Suprapubic skin (tissue), 4 donors: ENCODE measurements around the gene DUS1L. TPM values are rescaled to one million over a fixed set of nuclear protein-coding genes. Genes with fewer than 3 reads are reported as not detected.

Experiments
- DNase-seq, 2 donors: peaks; one replicate each; pipeline ENCODE4 v3.0.0-alpha.2; 2019; ENCODE audit warnings: low spot score in 2 of 2
- H3K27ac ChIP-seq: fragments of 200-600 bp; sonication (generic); one replicate; pipeline ENCODE4 v1.5.1; 2019
- H3K27me3 ChIP-seq: fragments of 200-600 bp; sonication (generic); one replicate; pipeline ENCODE4 v1.5.1; 2019
- H3K36me3 ChIP-seq: fragments of 200-600 bp; sonication (generic); one replicate; pipeline ENCODE4 v1.5.1; 2019
- H3K4me1 ChIP-seq: fragments of 200-600 bp; sonication (generic); one replicate; pipeline ENCODE4 v1.5.1; 2019
- H3K4me3 ChIP-seq: fragments of 200-600 bp; sonication (generic); one replicate; pipeline ENCODE4 v1.5.1; 2019; ENCODE audit warnings: mild to moderate bottlenecking
- H3K9me3 ChIP-seq: fragments of 200-600 bp; sonication (generic); one replicate; pipeline ENCODE4 v1.5.1; 2019
- CTCF ChIP-seq, 2 donors: fragments of 200-600 bp in 1 of 2; fragments of 450-650 bp in 1 of 2; sonication (generic) in 1 of 2; IDR thresholded peaks; one replicate each; pipeline ENCODE4 v1.5.1; 2016 to 2019; ENCODE audit warnings: antibody characterized with exemption in 2 of 2, mild to moderate bottlenecking in 1 of 2, moderate library complexity in 1 of 2
- EP300 ChIP-seq: sonication (generic); formaldehyde crosslinking; IDR thresholded peaks from one replicate; pipeline ENCODE4 v1.6.1; 2017; ENCODE audit warnings: antibody characterized with exemption
- POLR2A ChIP-seq, 2 donors: fragments of 450-650 bp; IDR thresholded peaks; one replicate each; pipeline ENCODE4 v1.6.1; 2017; ENCODE audit warnings: antibody characterized with exemption in 2 of 2, mild to moderate bottlenecking in 2 of 2, moderate library complexity in 2 of 2
- POLR2AphosphoS5 ChIP-seq, 3 donors: sonication (generic); formaldehyde crosslinking; IDR thresholded peaks; one replicate each; pipeline ENCODE4 v1.6.1; 2017; ENCODE audit warnings: antibody characterized with exemption in 3 of 3
- WGBS: methylation state at CpG from one replicate; pipeline ENCODE4 v1.1.5; 2018; 5-methylcytosine and 5-hydroxymethylcytosine counted together
- total RNA-seq, 4 donors: library from RNA; depleted of rRNA; stranded (reverse); fragments of >200 nt; gene quantifications; one replicate each; pipeline ENCODE4 v1.1.0, GENCODE V29; 2016

DUS1L gene
- total RNA-seq, 4 donors from 2014 or later: 79.3 to 176 (median 108) TPM

GRCh38 chr17:82059272-82060000 is 6.2 kb downstream of the DUS1L start:
- no peak overlapping the region for H3K4me3 ChIP-seq
- no peak for TF ChIP-seq POLR2A (IDR thresholded peaks at IDR 0.05)
- no peak for TF ChIP-seq CTCF (IDR thresholded peaks at IDR 0.05)
- no peak for TF ChIP-seq POLR2AphosphoS5 (IDR thresholded peaks at IDR 0.05)
- TF ChIP-seq EP300: no peak
- no peak for DNase-seq
- H3K9me3 ChIP-seq: no peaks in the 10 kb centered on the region
- H3K27me3 ChIP-seq: no peaks in the 10 kb centered on the region
- no peak overlapping the region for H3K27ac ChIP-seq
- 72% methylated on average over 11 of the region's 19 CpGs for WGBS
- peaks cover 24% of the 10 kb centered on the region for H3K4me1 ChIP-seq
- peaks cover 95% of the 10 kb centered on the region for H3K36me3 ChIP-seq

- WGBS: 89% methylated on average over 3 of the region's 10 CpGs
- Histone ChIP-seq H3K27ac (no peak overlapping the region), H3K4me3 (no peak overlapping the region), H3K36me3 (peaks cover 96% of the 10 kb centered on the region), H3K9me3 (no peaks in the 10 kb centered on the region), H3K4me1 (peaks cover 21% of the 10 kb centered on the region), H3K27me3 (no peaks in the 10 kb centered on the region)
- TF ChIP-seq EP300 (no peak), POLR2A (IDR thresholded peaks at IDR 0.05) (no peak), POLR2AphosphoS5 (IDR thresholded peaks at IDR 0.05) (no peak), CTCF (IDR thresholded peaks at IDR 0.05) (no peak)
- no peak for DNase-seq
Measured at GRCh38 chr17:82058855-82059249, 6.8 kb downstream of the DUS1L start.

GRCh38 chr17:82058230-82058854 is 7.3 kb downstream of the DUS1L start:
- H3K27ac ChIP-seq: no peak overlapping the region
- peaks cover 98% of the 10 kb centered on the region for H3K36me3 ChIP-seq
- H3K9me3 ChIP-seq: no peaks in the 10 kb centered on the region
- no peak for DNase-seq
- 62% methylated on average over 3 of the region's 17 CpGs for WGBS
- peaks cover 21% of the 10 kb centered on the region for H3K4me1 ChIP-seq
- TF ChIP-seq POLR2A (IDR thresholded peaks at IDR 0.05): no peak
- no peak for TF ChIP-seq POLR2AphosphoS5 (IDR thresholded peaks at IDR 0.05)
- no peak for TF ChIP-seq EP300
- no peak for TF ChIP-seq CTCF (IDR thresholded peaks at IDR 0.05)
- no peaks in the 10 kb centered on the region for H3K27me3 ChIP-seq
- H3K4me3 ChIP-seq: no peak overlapping the region

GRCh38 chr17:82056729-82057621 is 8.6 kb downstream of the DUS1L start:
- Histone ChIP-seq H3K27ac (no peak overlapping the region), H3K27me3 (no peaks in the 10 kb centered on the region), H3K4me3 (no peak overlapping the region), H3K9me3 (no peaks in the 10 kb centered on the region), H3K4me1 (peaks cover 24% of the 10 kb centered on the region), H3K36me3 (peaks cover 86% of the 10 kb centered on the region)
- TF ChIP-seq EP300 (no peak), POLR2AphosphoS5 (IDR thresholded peaks at IDR 0.05) (no peak), POLR2A (IDR thresholded peaks at IDR 0.05) (no peak), CTCF (IDR thresholded peaks at IDR 0.05) (no peak)
- DNase-seq: no peak
- 84% methylated on average over 13 of the region's 29 CpGs for WGBS
